ENCODE data around the gene FAU. TPM values are rescaled to one million over a fixed set of nuclear protein-coding genes. Genes with fewer than 3 reads are reported as not detected.

Gene FAU
- polyA plus RNA-seq, 1 of the 3 experiments (the other 2 are of a cell fraction): 1,210 TPM

DNA sequence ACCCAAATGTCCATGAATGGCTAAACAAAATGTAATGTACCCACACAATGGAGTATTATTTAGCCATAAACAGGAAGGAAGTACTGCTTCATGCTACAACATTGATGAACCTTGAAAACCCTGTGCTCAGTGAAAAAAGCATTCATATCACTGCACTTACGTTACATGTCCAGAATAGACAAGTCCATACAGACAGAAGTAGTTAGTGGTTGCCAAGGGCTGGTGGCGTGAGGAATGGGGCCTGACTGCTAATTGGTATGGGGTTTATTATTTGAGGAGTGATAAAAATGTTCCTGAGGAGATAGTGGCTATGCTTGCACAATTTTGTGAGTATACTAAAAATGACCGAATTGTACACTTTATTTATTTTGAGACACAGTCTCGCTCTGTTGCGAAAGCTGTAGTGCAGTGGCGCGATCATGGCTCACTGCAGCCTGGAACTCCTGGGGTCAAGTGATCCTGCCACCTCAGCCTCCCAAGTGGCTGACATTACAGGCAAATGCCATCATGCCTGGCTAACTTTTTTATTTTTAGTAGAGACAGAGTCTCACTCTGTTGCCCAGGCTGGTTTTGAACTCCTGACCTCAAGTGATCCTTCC, 20.1 kb upstream of the FAU start (continued):
- TF ChIP-seq, protein P1, sequence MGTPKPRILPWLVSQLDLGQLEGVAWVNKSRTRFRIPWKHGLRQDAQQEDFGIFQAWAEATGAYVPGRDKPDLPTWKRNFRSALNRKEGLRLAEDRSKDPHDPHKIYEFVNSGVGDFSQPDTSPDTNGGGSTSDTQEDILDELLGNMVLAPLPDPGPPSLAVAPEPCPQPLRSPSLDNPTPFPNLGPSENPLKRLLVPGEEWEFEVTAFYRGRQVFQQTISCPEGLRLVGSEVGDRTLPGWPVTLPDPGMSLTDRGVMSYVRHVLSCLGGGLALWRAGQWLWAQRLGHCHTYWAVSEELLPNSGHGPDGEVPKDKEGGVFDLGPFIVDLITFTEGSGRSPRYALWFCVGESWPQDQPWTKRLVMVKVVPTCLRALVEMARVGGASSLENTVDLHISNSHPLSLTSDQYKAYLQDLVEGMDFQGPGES (IDR thresholded peaks at IDR 0.05; ENCODE audit: low read depth, low read length): no peak
- TF ChIP-seq NRF1 (IDR thresholded peaks at IDR 0.05; ENCODE audit: low read depth, low read length): no peak

DNA sequence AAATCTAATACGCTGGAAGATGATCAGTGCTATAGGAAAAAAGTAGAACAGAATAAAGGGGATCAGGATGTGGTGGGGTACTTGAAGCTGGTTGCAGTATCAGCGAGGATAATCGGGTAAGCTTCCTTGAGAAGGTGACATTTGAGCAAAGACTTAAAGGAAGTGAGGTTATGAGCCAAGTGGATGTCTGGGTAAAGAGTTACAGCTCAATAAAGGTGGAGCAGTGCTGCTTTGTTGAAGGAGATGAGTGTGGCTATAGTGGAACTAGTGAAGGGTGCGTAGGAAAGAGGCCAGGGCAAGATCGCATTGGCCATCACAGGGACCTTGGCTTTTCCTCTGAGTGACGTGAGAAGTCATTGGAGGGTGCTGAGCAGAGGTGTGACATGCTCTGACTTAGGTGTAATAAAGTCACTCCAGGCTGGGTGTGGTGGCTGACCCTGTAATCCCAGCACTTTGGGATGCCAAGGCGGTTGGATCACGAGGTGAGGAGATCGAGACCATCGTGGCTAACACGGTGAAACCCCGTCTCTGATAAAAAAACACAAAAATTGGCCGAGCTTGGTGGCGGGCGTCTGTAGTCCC, 14.7 kb upstream of the FAU start:
- peaks cover 10% of the 10 kb centered on the region in 2 experiments for H3K36me3 ChIP-seq (replicated peaks in 1 of 2; ENCODE audit: control insufficient read depth in 1 of 2, insufficient read depth in 2 of 2, low read length in 1 of 2)
- DNase-seq: no peak
- no peak overlapping the region for H3K4me2 ChIP-seq
- POLR2A ChIA-PET: no interaction called here
- H3K27ac ChIP-seq (ENCODE audit: low read depth in 2 of 2, low read length in 1 of 2): no peak overlapping the region
- no peaks in the 10 kb centered on the region for H3K9me2 ChIP-seq
- TF ChIP-seq, protein P2, sequence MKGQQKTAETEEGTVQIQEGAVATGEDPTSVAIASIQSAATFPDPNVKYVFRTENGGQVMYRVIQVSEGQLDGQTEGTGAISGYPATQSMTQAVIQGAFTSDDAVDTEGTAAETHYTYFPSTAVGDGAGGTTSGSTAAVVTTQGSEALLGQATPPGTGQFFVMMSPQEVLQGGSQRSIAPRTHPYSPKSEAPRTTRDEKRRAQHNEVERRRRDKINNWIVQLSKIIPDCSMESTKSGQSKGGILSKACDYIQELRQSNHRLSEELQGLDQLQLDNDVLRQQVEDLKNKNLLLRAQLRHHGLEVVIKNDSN (IDR thresholded peaks at IDR 0.05; ENCODE audit: borderline replicate concordance, low read depth): no peak
- TF ChIP-seq FOSL2 (IDR thresholded peaks at IDR 0.05; ENCODE audit: borderline replicate concordance, low read depth): no peak
- TF ChIP-seq, protein P1 (IDR thresholded peaks at IDR 0.05; ENCODE audit: low read depth, low read length): no peak
- TF ChIP-seq YY1 (IDR thresholded peaks at IDR 0.05; ENCODE audit: low read depth): no peak
- TF ChIP-seq, protein P3, sequence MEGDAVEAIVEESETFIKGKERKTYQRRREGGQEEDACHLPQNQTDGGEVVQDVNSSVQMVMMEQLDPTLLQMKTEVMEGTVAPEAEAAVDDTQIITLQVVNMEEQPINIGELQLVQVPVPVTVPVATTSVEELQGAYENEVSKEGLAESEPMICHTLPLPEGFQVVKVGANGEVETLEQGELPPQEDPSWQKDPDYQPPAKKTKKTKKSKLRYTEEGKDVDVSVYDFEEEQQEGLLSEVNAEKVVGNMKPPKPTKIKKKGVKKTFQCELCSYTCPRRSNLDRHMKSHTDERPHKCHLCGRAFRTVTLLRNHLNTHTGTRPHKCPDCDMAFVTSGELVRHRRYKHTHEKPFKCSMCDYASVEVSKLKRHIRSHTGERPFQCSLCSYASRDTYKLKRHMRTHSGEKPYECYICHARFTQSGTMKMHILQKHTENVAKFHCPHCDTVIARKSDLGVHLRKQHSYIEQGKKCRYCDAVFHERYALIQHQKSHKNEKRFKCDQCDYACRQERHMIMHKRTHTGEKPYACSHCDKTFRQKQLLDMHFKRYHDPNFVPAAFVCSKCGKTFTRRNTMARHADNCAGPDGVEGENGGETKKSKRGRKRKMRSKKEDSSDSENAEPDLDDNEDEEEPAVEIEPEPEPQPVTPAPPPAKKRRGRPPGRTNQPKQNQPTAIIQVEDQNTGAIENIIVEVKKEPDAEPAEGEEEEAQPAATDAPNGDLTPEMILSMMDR (IDR thresholded peaks at IDR 0.05): no peak
- CTCF ChIA-PET: interaction anchor here (0.6 to 4.2 kb wide), 7 partner anchors 12 to 1542 kb away, joined by 3 to 27 read pairs (median 6); partner anchors contain the start of genes CAPN1, CDC42EP2 and ZNHIT2
- peaks cover 0 to 28% of the 10 kb centered on the region in 2 experiments; a peak in 2 of 4 replicates for H3K4me1 ChIP-seq (ENCODE audit: control insufficient read depth in 1 of 2, insufficient read depth in 2 of 2, low read depth in 1 of 2, low read length in 1 of 2)
- peaks cover 27% of the 10 kb centered on the region; the same call in 1 of the 2 replicates for H3K79me2 ChIP-seq (ENCODE audit: insufficient read depth)
- H3K9me3 ChIP-seq: no peaks in the 10 kb centered on the region
- whole genome bisulfite sequencing (ENCODE audit: low lambda C conversion rate): 94% methylated on average over 15 of the region's 15 CpGs
- H3K9ac ChIP-seq: no peak overlapping the region
- no peaks in the 10 kb centered on the region; the same call in 1 of the 2 replicates for H4K20me1 ChIP-seq (ENCODE audit: insufficient read depth)
- H3K4me3 ChIP-seq (ENCODE audit: low read depth in 2 of 2, low read length in 1 of 2): no peak overlapping the region
- no peaks in the 10 kb centered on the region for H3F3A ChIP-seq (replicated peaks; ENCODE audit: insufficient read depth)
- no peak overlapping the region for H2AFZ ChIP-seq (ENCODE audit: low read depth)
- 0 out of 2 replicates have a peak, but pooled peaks cover 6% of the 10 kb centered on the region for H3K27me3 ChIP-seq (ENCODE audit: insufficient read depth)

Measured in SK-N-SH (cell line).